ENCODE data around the gene AMOTL1. TPM values are rescaled to one million over a fixed set of nuclear protein-coding genes. Genes with fewer than 3 reads are reported as not detected.
A peak's percentile ranks its signal among the peaks of the same experiment; 100 is the strongest.
"Not testable (repeated sequence)": the region's sequence is repeated elsewhere in the genome, so short reads cannot be mapped to it uniquely, and the experiment has no call there.

Gene AMOTL1
- total RNA-seq, 2 donors from 2014 or later = 60.6 to 106 TPM

- no peak for ATAC-seq
- DNase-seq = no peak
- intact Hi-C loops (cut with DNase I) = no loop called here
These were observed 17.4 kb downstream of the AMOTL1 start for GRCh38 chr11:94785509-94785908.

- intact Hi-C loops (cut with DNase I) = no loop called here
- no peak for ATAC-seq
- DNase-seq = no peak
These were observed 18.3 kb downstream of the AMOTL1 start for GRCh38 chr11:94786264-94787126.

- ATAC-seq (no peak), DNase-seq (no peak)
- intact Hi-C loops (cut with DNase I) = no loop called here
These were observed 19.6 kb downstream of the AMOTL1 start for GRCh38 chr11:94787801-94788200.

GRCh38 chr11:94788396-94788795 is 20.2 kb downstream of the AMOTL1 start:
- ATAC-seq = no peak
- intact Hi-C loops (cut with DNase I) = no loop called here
- DNase-seq = no peak

GRCh38 chr11:94790197-94790596 is 22.0 kb downstream of the AMOTL1 start:
- ATAC-seq (no peak), DNase-seq (no peak)
- intact Hi-C loops (cut with DNase I) = no loop called here

- intact Hi-C loops (cut with DNase I) = no loop called here
- ATAC-seq (no peak), DNase-seq (no peak)
These were observed 22.6 kb downstream of the AMOTL1 start for GRCh38 chr11:94790661-94791180.

- intact Hi-C loops (cut with DNase I) = no loop called here
- ATAC-seq = no peak
- no peak for DNase-seq
These were observed 23.2 kb downstream of the AMOTL1 start for GRCh38 chr11:94791216-94791889.

- intact Hi-C loops (cut with DNase I); DNase-seq; ATAC-seq: not testable (repeated sequence)
These were observed 23.8 kb downstream of the AMOTL1 start for GRCh38 chr11:94791942-94792341.

- no peak for ATAC-seq
- intact Hi-C loops (cut with DNase I) = no loop called here
- no peak for DNase-seq
These were observed 24.3 kb downstream of the AMOTL1 start for GRCh38 chr11:94792451-94792850.

GRCh38 chr11:94793002-94793401 is 24.8 kb downstream of the AMOTL1 start:
- DNase-seq (no peak), ATAC-seq (peak in 1 of 2 donors; percentile 20)
- intact Hi-C loops (cut with DNase I) = no loop called here

GRCh38 chr11:94793822-94794221 is 25.7 kb downstream of the AMOTL1 start:
- intact Hi-C loops (cut with DNase I) = no loop called here
- DNase-seq (no peak), ATAC-seq (no peak)

GRCh38 chr11:94794287-94795168 is 26.4 kb downstream of the AMOTL1 start:
- peak; percentile 80 for DNase-seq
- ATAC-seq = peak; percentile 85 to 92
- intact Hi-C loops (cut with DNase I) = no loop called here

GRCh38 chr11:94795476-94796189 is 27.5 kb downstream of the AMOTL1 start:
- intact Hi-C loops (cut with DNase I) = no loop called here
- ATAC-seq = no peak
- no peak for DNase-seq

GRCh38 chr11:94796190-94796580 is 28.0 kb downstream of the AMOTL1 start:
- intact Hi-C loops (cut with DNase I) = no loop called here
- DNase-seq = no peak
- no peak for ATAC-seq

GRCh38 chr11:94796863-94797262 is 28.7 kb downstream of the AMOTL1 start:
- intact Hi-C loops (cut with DNase I) = no loop called here
- no peak for ATAC-seq
- DNase-seq = no peak

GRCh38 chr11:94799726-94800125 is 31.6 kb downstream of the AMOTL1 start:
- ATAC-seq = no peak
- DNase-seq = peak; percentile 20
- intact Hi-C loops (cut with DNase I) = loop anchor here in 1 of 2 donors (5.0 kb wide), 2 partner anchors 38 to 58 kb away; no protein-coding TSS in a partner anchor

- intact Hi-C loops (cut with DNase I) = loop anchor here in 1 of 2 donors (5.0 kb wide), 2 partner anchors 37 to 57 kb away; no protein-coding TSS in a partner anchor
- DNase-seq (peak; percentile 53), ATAC-seq (peak; percentile 55 to 65)
These were observed 32.3 kb downstream of the AMOTL1 start for GRCh38 chr11:94800414-94800813.

GRCh38 chr11:94801866-94802460 is 33.8 kb downstream of the AMOTL1 start:
- peak; percentile 41 to 46 for ATAC-seq
- intact Hi-C loops (cut with DNase I) = loop anchor here in 1 of 2 donors (5.0 kb wide), 2 partner anchors 35 to 55 kb away; no protein-coding TSS in a partner anchor
- peak; percentile 38 for DNase-seq

Data from left cardiac atrium (tissue), 4 donors.